ENCODE measurements around the gene MMAB. TPM values are rescaled to one million over a fixed set of nuclear protein-coding genes. Genes with fewer than 3 reads are reported as not detected.

MMAB gene
- total and polyA plus RNA-seq, 2 experiments from 2014 or later, result 6.7 to 26.8 TPM

GRCh38 chr12:109553483-109553882 lies 19.8 kb downstream of the MMAB start:
- peak; percentile 19 for DNase-seq
- H2AFZ ChIP-seq, result no peak overlapping the region
- H3K36me3 ChIP-seq (ENCODE audit: low read depth), result no peaks in the 10 kb centered on the region
- no peak overlapping the region for H3K27ac ChIP-seq
- H3K4me2 ChIP-seq (ENCODE audit: unreplicated experiment), result no peak overlapping the region
- TF ChIP-seq EZH2 (IDR thresholded peaks at IDR 0.05; ENCODE audit: insufficient read depth, poor library complexity, severe bottlenecking), result no peak
- TF ChIP-seq EZH2phosphoT487 (IDR thresholded peaks at IDR 0.05; ENCODE audit: insufficient read depth, low read depth), result no peak
- no peaks in the 10 kb centered on the region for H3K9me3 ChIP-seq (ENCODE audit: low read depth)
- 0 out of 2 replicates have a peak, but pooled peaks cover 4% of the 10 kb centered on the region for H3K4me1 ChIP-seq (ENCODE audit: insufficient read depth)
- no peaks in the 10 kb centered on the region for H3K9me2 ChIP-seq (ENCODE audit: insufficient read depth)
- no peaks in the 10 kb centered on the region for H4K20me1 ChIP-seq (ENCODE audit: insufficient read depth)
- WGBS, 2 experiments (ENCODE audit: low coverage in 1 of 2, low lambda C conversion rate in 2 of 2, missing lambda C conversion rate in 2 of 2), result 13 to 16% methylated on average over 7 of the region's 7 CpGs
- H3K9ac ChIP-seq, result no peak overlapping the region
- no peak overlapping the region for H3K4me3 ChIP-seq
- peaks cover 47% of the 10 kb centered on the region for H3K27me3 ChIP-seq (replicated peaks; ENCODE audit: insufficient read depth)
- in situ Hi-C loops (cut with MboI), result no loop called here
- no peaks in the 10 kb centered on the region for H3K79me2 ChIP-seq (ENCODE audit: insufficient read depth)
- no peaks in the 10 kb centered on the region for H3F3A ChIP-seq (ENCODE audit: insufficient read depth)

GRCh38 chr12:109552971-109553370 lies 20.3 kb downstream of the MMAB start:
- no peak overlapping the region for H3K27ac ChIP-seq
- no peaks in the 10 kb centered on the region for H3K9me2 ChIP-seq (ENCODE audit: insufficient read depth)
- DNase-seq, result no peak
- H2AFZ ChIP-seq, result no peak overlapping the region
- H3K4me2 ChIP-seq (ENCODE audit: unreplicated experiment), result no peak overlapping the region
- H3K4me3 ChIP-seq, result no peak overlapping the region
- 0 out of 2 replicates have a peak, but pooled peaks cover 4% of the 10 kb centered on the region for H3K4me1 ChIP-seq (ENCODE audit: insufficient read depth)
- H4K20me1 ChIP-seq (ENCODE audit: insufficient read depth), result no peaks in the 10 kb centered on the region
- H3K36me3 ChIP-seq (ENCODE audit: low read depth), result no peaks in the 10 kb centered on the region
- no peaks in the 10 kb centered on the region for H3K79me2 ChIP-seq (ENCODE audit: insufficient read depth)
- TF ChIP-seq EZH2 (IDR thresholded peaks at IDR 0.05; ENCODE audit: insufficient read depth, poor library complexity, severe bottlenecking) (peak; percentile 6), EZH2phosphoT487 (IDR thresholded peaks at IDR 0.05; ENCODE audit: insufficient read depth, low read depth) (no peak)
- H3K27me3 ChIP-seq (replicated peaks; ENCODE audit: insufficient read depth), result peaks cover 47% of the 10 kb centered on the region
- WGBS, 2 experiments (ENCODE audit: low coverage in 1 of 2, low lambda C conversion rate in 2 of 2, missing lambda C conversion rate in 2 of 2), result 40 to 43% methylated on average over 4 of the region's 4 CpGs
- no peak overlapping the region for H3K9ac ChIP-seq
- no peaks in the 10 kb centered on the region for H3K9me3 ChIP-seq (ENCODE audit: low read depth)
- in situ Hi-C loops (cut with MboI), result no loop called here
- H3F3A ChIP-seq (ENCODE audit: insufficient read depth), result no peaks in the 10 kb centered on the region

GRCh38 chr12:109551108-109551507 lies 22.2 kb downstream of the MMAB start:
- H3K4me3 ChIP-seq, result no peak overlapping the region
- in situ Hi-C loops (cut with MboI), result no loop called here
- 0 out of 2 replicates have a peak, but pooled peaks cover 4% of the 10 kb centered on the region for H3K4me1 ChIP-seq (ENCODE audit: insufficient read depth)
- TF ChIP-seq EZH2 (IDR thresholded peaks at IDR 0.05; ENCODE audit: insufficient read depth, poor library complexity, severe bottlenecking) (no peak), EZH2phosphoT487 (IDR thresholded peaks at IDR 0.05; ENCODE audit: insufficient read depth, low read depth) (no peak)
- peaks cover 47% of the 10 kb centered on the region for H3K27me3 ChIP-seq (replicated peaks; ENCODE audit: insufficient read depth)
- 69 to 77% methylated on average over 6 of the region's 6 CpGs for WGBS, 2 experiments (ENCODE audit: low coverage in 1 of 2, low lambda C conversion rate in 2 of 2, missing lambda C conversion rate in 2 of 2)
- H3K27ac ChIP-seq, result no peak overlapping the region
- H3K9me2 ChIP-seq (ENCODE audit: insufficient read depth), result no peaks in the 10 kb centered on the region
- no peaks in the 10 kb centered on the region for H3K9me3 ChIP-seq (ENCODE audit: low read depth)
- DNase-seq, result no peak
- H3K36me3 ChIP-seq (ENCODE audit: low read depth), result no peaks in the 10 kb centered on the region
- no peak overlapping the region for H3K9ac ChIP-seq
- H3K4me2 ChIP-seq (ENCODE audit: unreplicated experiment), result no peak overlapping the region
- no peaks in the 10 kb centered on the region for H3K79me2 ChIP-seq (ENCODE audit: insufficient read depth)
- H2AFZ ChIP-seq, result no peak overlapping the region
- no peaks in the 10 kb centered on the region for H3F3A ChIP-seq (ENCODE audit: insufficient read depth)
- no peaks in the 10 kb centered on the region for H4K20me1 ChIP-seq (ENCODE audit: insufficient read depth)

- H3K36me3 ChIP-seq (ENCODE audit: low read depth), result no peaks in the 10 kb centered on the region
- DNase-seq, result no peak
- H3K9me2 ChIP-seq (ENCODE audit: insufficient read depth), result no peaks in the 10 kb centered on the region
- H3K4me3 ChIP-seq, result no peak overlapping the region
- TF ChIP-seq EZH2 (IDR thresholded peaks at IDR 0.05; ENCODE audit: insufficient read depth, poor library complexity, severe bottlenecking) (no peak), EZH2phosphoT487 (IDR thresholded peaks at IDR 0.05; ENCODE audit: insufficient read depth, low read depth) (no peak)
- no peaks in the 10 kb centered on the region for H3F3A ChIP-seq (ENCODE audit: insufficient read depth)
- in situ Hi-C loops (cut with MboI), result no loop called here
- H3K27me3 ChIP-seq (replicated peaks; ENCODE audit: insufficient read depth), result peaks cover 44% of the 10 kb centered on the region
- peaks cover 7% of the 10 kb centered on the region for H3K4me1 ChIP-seq (ENCODE audit: insufficient read depth)
- H3K79me2 ChIP-seq (ENCODE audit: insufficient read depth), result no peaks in the 10 kb centered on the region
- no peak overlapping the region for H2AFZ ChIP-seq
- no peak overlapping the region for H3K27ac ChIP-seq
- WGBS, 2 experiments (ENCODE audit: low coverage in 1 of 2, low lambda C conversion rate in 2 of 2, missing lambda C conversion rate in 2 of 2), result 60 to 66% methylated on average over 12 of the region's 12 CpGs
- H3K9me3 ChIP-seq (ENCODE audit: low read depth), result no peaks in the 10 kb centered on the region
- no peak overlapping the region for H3K9ac ChIP-seq
- no peak overlapping the region for H3K4me2 ChIP-seq (ENCODE audit: unreplicated experiment)
- no peaks in the 10 kb centered on the region for H4K20me1 ChIP-seq (ENCODE audit: insufficient read depth)
Observed at GRCh38 chr12:109550281-109550680, 23.0 kb downstream of the MMAB start.

All from GM23248 (cell line).